Thoracic aorta (tissue), 2 donors: ENCODE results near the gene FGF10. TPM values are rescaled to one million over a fixed set of nuclear protein-coding genes. Genes with fewer than 3 reads are reported as not detected.

Experiments
- ATAC-seq: fragments of 150-250 bp; one replicate; pipeline ENCODE4 v1.8.0; 2017; ENCODE audit warnings: low read depth; ENCODE audit not compliant: insufficient number of reproducible peaks, low FRiP score
- DNase-seq: peaks from one replicate; pipeline ENCODE4 v3.0.0-alpha.2; 2020; ENCODE audit warnings: low spot score
- H3K27ac ChIP-seq, 2 donors: fragments of 200-600 bp; sonication (generic); 1 replicate in 1 of 2; 2 replicates in 1 of 2; pipeline ENCODE4 v1.5.1; 2016; ENCODE audit warnings: mild to moderate bottlenecking in 2 of 2, moderate library complexity in 2 of 2
- H3K27me3 ChIP-seq: fragments of 200-600 bp; sonication (generic); replicated peaks from 2 replicates; pipeline ENCODE4 v1.6.0; 2016; ENCODE audit warnings: mild to moderate bottlenecking; ENCODE audit not compliant: insufficient read depth
- H3K36me3 ChIP-seq: fragments of 200-600 bp; sonication (generic); one replicate; pipeline ENCODE4 v1.5.1; 2016
- H3K4me1 ChIP-seq, 2 donors: fragments of 200-600 bp; sonication (generic); 1 replicate in 1 of 2; 2 replicates in 1 of 2; pipeline versions ENCODE4 v1.5.1 to v1.6.0; 2016; ENCODE audit warnings: low read depth in 2 of 2, mild to moderate bottlenecking in 1 of 2; ENCODE audit not compliant: control insufficient read depth in 1 of 2
- H3K4me3 ChIP-seq: fragments of 200-600 bp; sonication (generic); 2 replicates; pipeline ENCODE4 v1.5.1; 2016; ENCODE audit warnings: mild to moderate bottlenecking
- H3K9me3 ChIP-seq: fragments of 200-600 bp; sonication (generic); 2 replicates; pipeline ENCODE4 v1.5.1; 2016
- total RNA-seq, 2 donors: library from RNA; depleted of rRNA; stranded (reverse); fragments of >200 nt; gene quantifications; one replicate each; pipeline versions ENCODE4 v1.1.0 to v1.2.3, GENCODE V29; 2016
- TF ChIP-seq, protein P1 (sequence below): fragments of 200-600 bp; sonication (generic); IDR thresholded peaks from one replicate; pipeline ENCODE4 v1.5.1; 2019; ENCODE audit warnings: antibody characterized with exemption

FGF10 gene
- total RNA-seq, 2 donors from 2014 or later = 6.0 to 8.8 TPM

DNA sequence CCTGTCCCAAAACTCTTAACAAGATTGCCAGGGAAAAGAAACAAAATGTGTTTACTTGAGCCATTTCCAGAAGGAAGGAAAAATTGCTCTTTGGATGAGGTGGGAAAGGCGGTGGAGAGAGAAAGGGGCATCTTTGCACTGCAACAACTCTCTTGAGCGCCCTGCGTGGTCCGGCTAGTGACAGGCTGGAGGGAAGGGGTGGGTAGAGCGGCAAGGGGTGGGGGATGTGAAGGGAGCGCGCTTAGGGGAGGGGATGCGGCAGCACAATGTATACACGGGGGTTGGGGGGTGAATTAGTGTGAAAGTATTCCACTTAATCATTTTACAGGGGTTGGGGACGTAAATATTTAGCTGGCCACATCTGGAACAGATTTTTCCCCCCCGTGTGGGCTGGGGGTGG, 1.3 kb downstream of the FGF10 start:
- no peak for DNase-seq
- Histone ChIP-seq H3K4me3 (peak overlapping the region; percentile 78), H3K9me3 (no peaks in the 10 kb centered on the region), H3K4me1 (peaks cover 0 to 5% of the 10 kb centered on the region in 2 donors), H3K27me3 (no peaks in the 10 kb centered on the region), H3K36me3 (no peaks in the 10 kb centered on the region), H3K27ac (no peak overlapping the region)
- TF ChIP-seq, protein P1, sequence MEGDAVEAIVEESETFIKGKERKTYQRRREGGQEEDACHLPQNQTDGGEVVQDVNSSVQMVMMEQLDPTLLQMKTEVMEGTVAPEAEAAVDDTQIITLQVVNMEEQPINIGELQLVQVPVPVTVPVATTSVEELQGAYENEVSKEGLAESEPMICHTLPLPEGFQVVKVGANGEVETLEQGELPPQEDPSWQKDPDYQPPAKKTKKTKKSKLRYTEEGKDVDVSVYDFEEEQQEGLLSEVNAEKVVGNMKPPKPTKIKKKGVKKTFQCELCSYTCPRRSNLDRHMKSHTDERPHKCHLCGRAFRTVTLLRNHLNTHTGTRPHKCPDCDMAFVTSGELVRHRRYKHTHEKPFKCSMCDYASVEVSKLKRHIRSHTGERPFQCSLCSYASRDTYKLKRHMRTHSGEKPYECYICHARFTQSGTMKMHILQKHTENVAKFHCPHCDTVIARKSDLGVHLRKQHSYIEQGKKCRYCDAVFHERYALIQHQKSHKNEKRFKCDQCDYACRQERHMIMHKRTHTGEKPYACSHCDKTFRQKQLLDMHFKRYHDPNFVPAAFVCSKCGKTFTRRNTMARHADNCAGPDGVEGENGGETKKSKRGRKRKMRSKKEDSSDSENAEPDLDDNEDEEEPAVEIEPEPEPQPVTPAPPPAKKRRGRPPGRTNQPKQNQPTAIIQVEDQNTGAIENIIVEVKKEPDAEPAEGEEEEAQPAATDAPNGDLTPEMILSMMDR = no peak
- no peak for ATAC-seq

DNA sequence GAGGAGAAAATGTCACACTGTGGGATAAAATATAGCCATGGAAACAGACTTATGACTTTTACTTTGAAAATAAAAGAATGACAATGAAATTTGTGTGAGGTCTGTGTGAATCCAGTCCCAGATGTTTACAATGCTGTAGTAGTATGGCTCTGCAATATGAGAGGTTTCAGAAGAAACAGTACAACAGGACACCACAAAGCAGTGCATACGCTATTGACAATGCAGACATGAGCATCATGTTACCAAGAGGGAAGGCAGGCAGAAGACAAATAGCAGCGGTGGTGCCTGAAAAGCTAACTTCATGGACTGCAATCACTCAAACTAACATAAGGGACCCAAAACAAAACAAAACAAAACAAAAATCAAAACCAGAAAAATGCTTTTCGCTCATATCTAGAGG, 1.8 kb downstream of the FGF10 start:
- Histone ChIP-seq H3K27ac (no peak overlapping the region), H3K4me3 (peak overlapping the region; percentile 78), H3K9me3 (no peaks in the 10 kb centered on the region), H3K4me1 (peaks cover 0 to 5% of the 10 kb centered on the region in 2 donors), H3K27me3 (no peaks in the 10 kb centered on the region), H3K36me3 (no peaks in the 10 kb centered on the region)
- TF ChIP-seq, protein P1 = no peak
- ATAC-seq (no peak), DNase-seq (no peak)

DNA sequence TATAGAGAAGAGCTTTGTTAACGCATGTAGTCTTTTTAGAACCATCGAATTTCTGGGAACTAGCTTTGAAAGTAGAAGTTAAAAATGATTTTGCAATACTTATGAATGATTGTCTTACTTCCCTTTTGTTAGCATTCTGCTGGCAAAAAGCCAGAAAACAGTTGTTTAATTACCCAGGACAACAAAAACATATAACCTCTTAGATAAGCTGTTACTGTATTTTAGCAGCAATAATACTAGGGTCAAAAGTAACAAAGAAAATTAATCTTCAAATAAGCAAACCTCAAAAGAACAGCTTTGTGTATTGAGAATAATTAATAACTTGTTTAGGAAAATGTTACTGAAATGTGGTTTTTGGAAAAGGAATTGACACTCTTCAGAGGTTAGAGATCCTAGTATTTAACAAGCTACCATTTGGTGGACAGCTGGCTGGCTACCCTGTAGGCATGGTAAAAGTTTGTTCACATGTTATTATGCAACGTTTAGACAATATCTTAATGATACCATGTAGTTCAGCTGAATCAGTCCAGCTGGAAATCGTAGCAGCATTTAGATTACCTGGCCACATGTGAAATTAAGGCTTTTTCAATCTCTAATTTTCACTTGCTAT, 3.8 kb downstream of the FGF10 start:
- H3K27ac ChIP-seq = no peak overlapping the region
- no peaks in the 10 kb centered on the region for H3K27me3 ChIP-seq
- H3K36me3 ChIP-seq = no peaks in the 10 kb centered on the region
- ATAC-seq = no peak
- H3K4me3 ChIP-seq = no peak overlapping the region
- DNase-seq = no peak
- peaks cover 0 to 5% of the 10 kb centered on the region in 2 donors for H3K4me1 ChIP-seq
- no peaks in the 10 kb centered on the region for H3K9me3 ChIP-seq
- TF ChIP-seq, protein P1 = no peak

DNA sequence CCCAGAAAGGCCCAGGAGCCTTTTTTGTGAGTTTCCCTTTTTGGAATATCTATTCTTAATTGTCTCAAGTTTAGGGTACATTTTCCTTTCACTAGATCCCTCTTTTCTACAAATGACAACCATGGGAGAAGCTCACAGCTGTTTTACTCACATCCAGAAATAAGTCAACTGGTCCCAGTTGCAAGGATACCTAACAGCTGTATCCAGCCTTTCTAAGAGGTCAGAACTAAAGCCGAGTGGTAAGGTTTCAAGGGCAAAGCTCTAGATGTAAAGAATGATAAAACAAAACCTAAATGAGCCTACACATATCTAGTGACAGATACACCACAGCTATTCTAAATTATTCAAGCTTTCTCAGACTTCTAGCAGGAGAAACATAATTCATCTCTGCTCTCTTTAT, 4.4 kb downstream of the FGF10 start:
- H3K4me1 ChIP-seq = peaks cover 0 to 5% of the 10 kb centered on the region in 2 donors
- H3K27ac ChIP-seq = no peak overlapping the region
- H3K27me3 ChIP-seq = no peaks in the 10 kb centered on the region
- TF ChIP-seq, protein P1 = no peak
- no peaks in the 10 kb centered on the region for H3K9me3 ChIP-seq
- no peak for DNase-seq
- no peak for ATAC-seq
- no peaks in the 10 kb centered on the region for H3K36me3 ChIP-seq
- no peak overlapping the region for H3K4me3 ChIP-seq

GRCh38 chr5:44382894-44383293, 6.3 kb downstream of the FGF10 start:
- Histone ChIP-seq H3K27ac (no peak overlapping the region), H3K36me3 (no peaks in the 10 kb centered on the region), H3K9me3 (no peaks in the 10 kb centered on the region), H3K4me1 (no peaks in the 10 kb centered on the region), H3K4me3 (no peak overlapping the region), H3K27me3 (no peaks in the 10 kb centered on the region)
- ATAC-seq (no peak), DNase-seq (no peak)
- TF ChIP-seq, protein P1 = no peak
